WTC11 (cell line): ENCODE data around the gene TAF13. TPM values are rescaled to one million over a fixed set of nuclear protein-coding genes. Genes with fewer than 3 reads are reported as not detected.

Source experiments
- ATAC-seq: fragments of 200-7000 bp; cut with Tn5 transposase; 2 replicates; pipeline ENCODE4 v1.10.0; 2021; ENCODE audit warnings: mild to moderate bottlenecking, moderate library complexity
- CTCF ChIA-PET: fragments of 300-600 bp; sonication (Branson Sonifier 250); formaldehyde crosslinking; loops from one replicate; lab custom pipeline; 2021; ENCODE audit warnings: antibody characterized with exemption; lab: Charles Lee
- POLR2A ChIA-PET: fragments of 350-600 bp; sonication (Branson Sonifier 250); formaldehyde crosslinking; loops from one replicate; lab custom pipeline; 2021; ENCODE audit warnings: antibody characterized with exemption; lab: Charles Lee
- DNase-seq: peaks from one replicate; pipeline ENCODE4 v3.0.0; 2021; ENCODE audit warnings: low spot score
- H3K27ac Mint-ChIP-seq: 2 replicates; pipeline ENCODE4 v1.8.0; 2021; ENCODE audit warnings: mixed read lengths
- H3K27me3 Mint-ChIP-seq: 2 replicates; pipeline ENCODE4 v1.8.0; 2021; ENCODE audit warnings: low read depth, mild to moderate bottlenecking, moderate library complexity, mixed read lengths
- H3K36me3 Mint-ChIP-seq: 2 replicates; pipeline ENCODE4 v1.8.0; 2021; ENCODE audit warnings: mixed read lengths
- H3K4me1 Mint-ChIP-seq: 2 replicates; pipeline ENCODE4 v1.8.0; 2022; ENCODE audit warnings: mixed read lengths
- H3K4me3 Mint-ChIP-seq: 2 replicates; pipeline ENCODE4 v1.8.0; 2021; ENCODE audit warnings: mild to moderate bottlenecking, moderate library complexity, mixed read lengths
- H3K9me3 Mint-ChIP-seq: 2 replicates; pipeline ENCODE4 v1.8.0; 2021; ENCODE audit warnings: mixed read lengths
- CBFB ChIP-seq: sonication (generic); formaldehyde crosslinking; IDR thresholded peaks from 2 replicates; pipeline ENCODE4 v1.8.1; 2022; ENCODE audit warnings: mild to moderate bottlenecking, low read depth, missing genetic modification reagents
- EMX1 ChIP-seq: fragments of 250-450 bp; sonication (Bioruptor Pico); IDR thresholded peaks from 2 replicates; pipeline ENCODE4 v1.8.0; 2021; ENCODE audit warnings: mild to moderate bottlenecking
- HMGA2 ChIP-seq: fragments of 250-450 bp; sonication (Bioruptor Pico); IDR thresholded peaks from 2 replicates; pipeline ENCODE4 v1.4.0; 2021; ENCODE audit warnings: mild to moderate bottlenecking, moderate library complexity
- RELA ChIP-seq: sonication (generic); formaldehyde crosslinking; IDR thresholded peaks from 2 replicates; pipeline ENCODE4 v1.8.1; 2022; ENCODE audit warnings: missing genetic modification reagents, mild to moderate bottlenecking, borderline replicate concordance
- SMAD4 ChIP-seq: sonication (generic); formaldehyde crosslinking; IDR thresholded peaks from 2 replicates; pipeline ENCODE4 v1.8.0; 2022; ENCODE audit warnings: mild to moderate bottlenecking, missing genetic modification reagents
- ZNF423 ChIP-seq: fragments of 250-450 bp; sonication (Bioruptor Pico); IDR thresholded peaks from 2 replicates; pipeline ENCODE4 v2.1.2; 2022; ENCODE audit warnings: mild to moderate bottlenecking, moderate library complexity
- total RNA-seq: library from RNA; stranded (reverse); gene quantifications from 3 replicates; pipeline ENCODE4 v1.2.3, GENCODE V29; 2021
- TF ChIP-seq, protein P1 (sequence below): sonication (generic); formaldehyde crosslinking; IDR thresholded peaks from 2 replicates; pipeline ENCODE4 v1.8.0; 2023; ENCODE audit warnings: missing genetic modification reagents, mild to moderate bottlenecking, borderline replicate concordance
- TF ChIP-seq, protein P2 (sequence below): sonication (generic); formaldehyde crosslinking; IDR thresholded peaks from 2 replicates; pipeline ENCODE4 v1.8.0; 2022; ENCODE audit warnings: missing genetic modification reagents
- TF ChIP-seq, protein P3 (sequence below): fragments of 250-450 bp; sonication (Bioruptor Pico); IDR thresholded peaks from 2 replicates; pipeline ENCODE4 v1.9.0; 2021; ENCODE audit warnings: moderate library complexity, mild to moderate bottlenecking, inconsistent platforms, borderline replicate concordance
- TF ChIP-seq, protein P4 (sequence below): sonication (generic); formaldehyde crosslinking; conservative IDR thresholded peaks from 2 replicates; pipeline ENCODE4 v1.8.1; 2023; ENCODE audit warnings: mild to moderate bottlenecking, low read depth, missing genetic modification reagents, moderate library complexity
- TF ChIP-seq, protein P5 (sequence below): sonication (generic); formaldehyde crosslinking; IDR thresholded peaks from 2 replicates; pipeline ENCODE4 v1.8.1; 2022; ENCODE audit warnings: low read depth, missing genetic modification reagents, borderline replicate concordance
- TF ChIP-seq, protein P6 (sequence below): fragments of 250-450 bp; sonication (Bioruptor Pico); IDR thresholded peaks from 2 replicates; pipeline ENCODE4 v1.9.0; 2021; ENCODE audit warnings: mild to moderate bottlenecking
- TF ChIP-seq, protein P7 (sequence below): sonication (generic); formaldehyde crosslinking; IDR thresholded peaks from 2 replicates; pipeline ENCODE4 v1.8.0; 2023; ENCODE audit warnings: missing genetic modification reagents
- TF ChIP-seq, protein P8 (sequence below): fragments of 250-450 bp; sonication (Bioruptor Pico); IDR thresholded peaks from 2 replicates; pipeline ENCODE4 v1.9.0; 2021; ENCODE audit warnings: mild to moderate bottlenecking
- TF ChIP-seq, protein P9 (sequence below): sonication (generic); formaldehyde crosslinking; IDR thresholded peaks from 2 replicates; pipeline ENCODE4 v1.8.0; 2022; ENCODE audit warnings: mild to moderate bottlenecking, missing genetic modification reagents
- TF ChIP-seq, protein P10 (sequence below): sonication (generic); formaldehyde crosslinking; conservative IDR thresholded peaks from 2 replicates; pipeline ENCODE4 v1.8.1; 2022; ENCODE audit warnings: mild to moderate bottlenecking, missing genetic modification reagents

Gene TAF13
- total RNA-seq, 1 experiment from 2014 or later, result 43.0 TPM

DNA sequence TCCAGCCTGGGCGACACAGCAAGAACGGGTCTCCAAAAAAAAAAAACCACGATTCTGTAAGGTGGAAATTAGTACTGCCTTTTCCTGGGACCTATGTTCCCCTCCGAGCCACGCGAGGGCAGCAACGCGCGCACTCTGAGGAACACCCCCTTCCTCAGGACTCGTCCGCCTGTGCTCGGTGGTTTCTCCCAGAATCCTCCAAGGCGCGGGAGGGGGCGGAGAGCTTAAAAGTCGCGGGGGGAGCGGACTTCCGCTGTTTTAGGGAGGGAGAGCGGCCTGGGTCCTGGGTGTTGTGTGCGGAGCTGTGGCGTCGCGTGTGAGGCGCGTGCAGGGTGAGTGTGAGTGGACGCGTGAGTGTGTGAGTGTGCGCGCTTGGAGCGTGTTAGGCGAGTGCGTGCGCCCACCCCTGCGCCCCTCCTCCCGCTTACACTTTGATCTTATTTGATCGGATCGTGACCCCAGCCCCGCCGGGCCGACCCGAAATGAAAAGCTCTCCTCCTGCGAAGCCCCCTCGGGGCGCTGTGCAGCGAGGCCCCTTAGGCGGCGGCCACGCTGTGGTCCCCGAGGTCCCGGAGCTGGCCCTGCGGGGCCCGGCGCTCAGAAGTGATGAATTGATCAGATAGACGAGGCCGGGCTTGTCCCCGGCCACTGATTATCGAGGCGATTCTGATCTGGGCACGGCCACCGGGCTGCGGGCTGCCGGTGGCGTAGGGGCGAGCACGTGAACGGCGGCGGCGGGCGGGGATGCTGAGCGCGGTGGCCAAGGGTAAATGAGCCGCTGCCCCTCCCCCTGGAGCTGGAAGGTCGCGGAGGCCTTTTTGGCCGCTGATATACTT lies 24.4 kb upstream of the TAF13 start (continued):
- TF ChIP-seq, protein P1, sequence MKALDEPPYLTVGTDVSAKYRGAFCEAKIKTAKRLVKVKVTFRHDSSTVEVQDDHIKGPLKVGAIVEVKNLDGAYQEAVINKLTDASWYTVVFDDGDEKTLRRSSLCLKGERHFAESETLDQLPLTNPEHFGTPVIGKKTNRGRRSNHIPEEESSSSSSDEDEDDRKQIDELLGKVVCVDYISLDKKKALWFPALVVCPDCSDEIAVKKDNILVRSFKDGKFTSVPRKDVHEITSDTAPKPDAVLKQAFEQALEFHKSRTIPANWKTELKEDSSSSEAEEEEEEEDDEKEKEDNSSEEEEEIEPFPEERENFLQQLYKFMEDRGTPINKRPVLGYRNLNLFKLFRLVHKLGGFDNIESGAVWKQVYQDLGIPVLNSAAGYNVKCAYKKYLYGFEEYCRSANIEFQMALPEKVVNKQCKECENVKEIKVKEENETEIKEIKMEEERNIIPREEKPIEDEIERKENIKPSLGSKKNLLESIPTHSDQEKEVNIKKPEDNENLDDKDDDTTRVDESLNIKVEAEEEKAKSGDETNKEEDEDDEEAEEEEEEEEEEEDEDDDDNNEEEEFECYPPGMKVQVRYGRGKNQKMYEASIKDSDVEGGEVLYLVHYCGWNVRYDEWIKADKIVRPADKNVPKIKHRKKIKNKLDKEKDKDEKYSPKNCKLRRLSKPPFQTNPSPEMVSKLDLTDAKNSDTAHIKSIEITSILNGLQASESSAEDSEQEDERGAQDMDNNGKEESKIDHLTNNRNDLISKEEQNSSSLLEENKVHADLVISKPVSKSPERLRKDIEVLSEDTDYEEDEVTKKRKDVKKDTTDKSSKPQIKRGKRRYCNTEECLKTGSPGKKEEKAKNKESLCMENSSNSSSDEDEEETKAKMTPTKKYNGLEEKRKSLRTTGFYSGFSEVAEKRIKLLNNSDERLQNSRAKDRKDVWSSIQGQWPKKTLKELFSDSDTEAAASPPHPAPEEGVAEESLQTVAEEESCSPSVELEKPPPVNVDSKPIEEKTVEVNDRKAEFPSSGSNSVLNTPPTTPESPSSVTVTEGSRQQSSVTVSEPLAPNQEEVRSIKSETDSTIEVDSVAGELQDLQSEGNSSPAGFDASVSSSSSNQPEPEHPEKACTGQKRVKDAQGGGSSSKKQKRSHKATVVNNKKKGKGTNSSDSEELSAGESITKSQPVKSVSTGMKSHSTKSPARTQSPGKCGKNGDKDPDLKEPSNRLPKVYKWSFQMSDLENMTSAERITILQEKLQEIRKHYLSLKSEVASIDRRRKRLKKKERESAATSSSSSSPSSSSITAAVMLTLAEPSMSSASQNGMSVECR (CRISPR knock-in tag), result peak; percentile 87; the same call in 1 of the 2 replicates
- TF ChIP-seq, protein P2, sequence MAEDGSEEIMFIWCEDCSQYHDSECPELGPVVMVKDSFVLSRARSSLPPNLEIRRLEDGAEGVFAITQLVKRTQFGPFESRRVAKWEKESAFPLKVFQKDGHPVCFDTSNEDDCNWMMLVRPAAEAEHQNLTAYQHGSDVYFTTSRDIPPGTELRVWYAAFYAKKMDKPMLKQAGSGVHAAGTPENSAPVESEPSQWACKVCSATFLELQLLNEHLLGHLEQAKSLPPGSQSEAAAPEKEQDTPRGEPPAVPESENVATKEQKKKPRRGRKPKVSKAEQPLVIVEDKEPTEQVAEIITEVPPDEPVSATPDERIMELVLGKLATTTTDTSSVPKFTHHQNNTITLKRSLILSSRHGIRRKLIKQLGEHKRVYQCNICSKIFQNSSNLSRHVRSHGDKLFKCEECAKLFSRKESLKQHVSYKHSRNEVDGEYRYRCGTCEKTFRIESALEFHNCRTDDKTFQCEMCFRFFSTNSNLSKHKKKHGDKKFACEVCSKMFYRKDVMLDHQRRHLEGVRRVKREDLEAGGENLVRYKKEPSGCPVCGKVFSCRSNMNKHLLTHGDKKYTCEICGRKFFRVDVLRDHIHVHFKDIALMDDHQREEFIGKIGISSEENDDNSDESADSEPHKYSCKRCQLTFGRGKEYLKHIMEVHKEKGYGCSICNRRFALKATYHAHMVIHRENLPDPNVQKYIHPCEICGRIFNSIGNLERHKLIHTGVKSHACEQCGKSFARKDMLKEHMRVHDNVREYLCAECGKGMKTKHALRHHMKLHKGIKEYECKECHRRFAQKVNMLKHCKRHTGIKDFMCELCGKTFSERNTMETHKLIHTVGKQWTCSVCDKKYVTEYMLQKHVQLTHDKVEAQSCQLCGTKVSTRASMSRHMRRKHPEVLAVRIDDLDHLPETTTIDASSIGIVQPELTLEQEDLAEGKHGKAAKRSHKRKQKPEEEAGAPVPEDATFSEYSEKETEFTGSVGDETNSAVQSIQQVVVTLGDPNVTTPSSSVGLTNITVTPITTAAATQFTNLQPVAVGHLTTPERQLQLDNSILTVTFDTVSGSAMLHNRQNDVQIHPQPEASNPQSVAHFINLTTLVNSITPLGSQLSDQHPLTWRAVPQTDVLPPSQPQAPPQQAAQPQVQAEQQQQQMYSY (CRISPR knock-in tag), result peak; percentile 52; the same call in 1 of the 2 replicates
- TF ChIP-seq, protein P3, sequence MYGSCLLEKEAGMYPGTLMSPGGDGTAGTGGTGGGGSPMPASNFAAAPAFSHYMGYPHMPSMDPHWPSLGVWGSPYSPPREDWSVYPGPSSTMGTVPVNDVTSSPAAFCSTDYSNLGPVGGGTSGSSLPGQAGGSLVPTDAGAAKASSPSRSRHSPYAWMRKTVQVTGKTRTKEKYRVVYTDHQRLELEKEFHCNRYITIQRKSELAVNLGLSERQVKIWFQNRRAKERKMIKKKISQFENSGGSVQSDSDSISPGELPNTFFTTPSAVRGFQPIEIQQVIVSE (CRISPR knock-in tag), result no peak
- TF ChIP-seq SMAD4 (no peak), ZNF423 (no peak), CBFB (no peak)
- TF ChIP-seq, protein P4, sequence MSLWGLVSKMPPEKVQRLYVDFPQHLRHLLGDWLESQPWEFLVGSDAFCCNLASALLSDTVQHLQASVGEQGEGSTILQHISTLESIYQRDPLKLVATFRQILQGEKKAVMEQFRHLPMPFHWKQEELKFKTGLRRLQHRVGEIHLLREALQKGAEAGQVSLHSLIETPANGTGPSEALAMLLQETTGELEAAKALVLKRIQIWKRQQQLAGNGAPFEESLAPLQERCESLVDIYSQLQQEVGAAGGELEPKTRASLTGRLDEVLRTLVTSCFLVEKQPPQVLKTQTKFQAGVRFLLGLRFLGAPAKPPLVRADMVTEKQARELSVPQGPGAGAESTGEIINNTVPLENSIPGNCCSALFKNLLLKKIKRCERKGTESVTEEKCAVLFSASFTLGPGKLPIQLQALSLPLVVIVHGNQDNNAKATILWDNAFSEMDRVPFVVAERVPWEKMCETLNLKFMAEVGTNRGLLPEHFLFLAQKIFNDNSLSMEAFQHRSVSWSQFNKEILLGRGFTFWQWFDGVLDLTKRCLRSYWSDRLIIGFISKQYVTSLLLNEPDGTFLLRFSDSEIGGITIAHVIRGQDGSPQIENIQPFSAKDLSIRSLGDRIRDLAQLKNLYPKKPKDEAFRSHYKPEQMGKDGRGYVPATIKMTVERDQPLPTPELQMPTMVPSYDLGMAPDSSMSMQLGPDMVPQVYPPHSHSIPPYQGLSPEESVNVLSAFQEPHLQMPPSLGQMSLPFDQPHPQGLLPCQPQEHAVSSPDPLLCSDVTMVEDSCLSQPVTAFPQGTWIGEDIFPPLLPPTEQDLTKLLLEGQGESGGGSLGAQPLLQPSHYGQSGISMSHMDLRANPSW (CRISPR knock-in tag), result no peak
- TF ChIP-seq, all 79 proteins: peak for 41

DNA sequence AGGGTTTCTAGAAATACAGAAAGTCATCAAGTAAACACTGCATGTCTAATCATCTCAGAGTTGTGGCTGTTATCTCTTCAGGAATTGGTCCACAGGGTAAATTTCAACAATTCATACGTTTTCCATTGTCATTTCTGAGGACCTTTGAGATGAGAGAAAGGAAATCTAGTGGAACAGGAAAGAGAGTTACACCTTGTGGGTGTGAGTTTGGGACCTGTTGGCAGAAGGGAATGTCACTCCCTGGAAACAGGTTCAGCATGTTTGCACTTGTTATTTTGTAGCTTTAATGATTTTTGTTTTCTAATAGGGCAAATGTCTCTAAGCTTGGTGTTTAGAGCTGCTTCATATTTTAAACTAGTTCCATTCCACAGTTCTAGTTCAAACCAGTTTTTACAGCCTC lies 20.3 kb upstream of the TAF13 start:
- DNase-seq (no peak), ATAC-seq (no peak)
- Mint-ChIP-seq H3K27me3 (no peaks in the 10 kb centered on the region; the same call in 1 of the 2 replicates), H3K4me1 (peaks cover 13% of the 10 kb centered on the region), H3K36me3 (peaks cover 16% of the 10 kb centered on the region), H3K9me3 (no peaks in the 10 kb centered on the region), H3K27ac (no peak overlapping the region), H3K4me3 (no peak overlapping the region)
- CTCF ChIA-PET, result no interaction called here
- POLR2A ChIA-PET, result no interaction called here
- TF ChIP-seq RELA (CRISPR knock-in tag) (no peak), EMX1 (CRISPR knock-in tag) (no peak), HMGA2 (CRISPR knock-in tag) (no peak)
- TF ChIP-seq, protein P5, sequence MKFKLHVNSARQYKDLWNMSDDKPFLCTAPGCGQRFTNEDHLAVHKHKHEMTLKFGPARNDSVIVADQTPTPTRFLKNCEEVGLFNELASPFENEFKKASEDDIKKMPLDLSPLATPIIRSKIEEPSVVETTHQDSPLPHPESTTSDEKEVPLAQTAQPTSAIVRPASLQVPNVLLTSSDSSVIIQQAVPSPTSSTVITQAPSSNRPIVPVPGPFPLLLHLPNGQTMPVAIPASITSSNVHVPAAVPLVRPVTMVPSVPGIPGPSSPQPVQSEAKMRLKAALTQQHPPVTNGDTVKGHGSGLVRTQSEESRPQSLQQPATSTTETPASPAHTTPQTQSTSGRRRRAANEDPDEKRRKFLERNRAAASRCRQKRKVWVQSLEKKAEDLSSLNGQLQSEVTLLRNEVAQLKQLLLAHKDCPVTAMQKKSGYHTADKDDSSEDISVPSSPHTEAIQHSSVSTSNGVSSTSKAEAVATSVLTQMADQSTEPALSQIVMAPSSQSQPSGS (CRISPR knock-in tag), result no peak
- TF ChIP-seq, protein P6, sequence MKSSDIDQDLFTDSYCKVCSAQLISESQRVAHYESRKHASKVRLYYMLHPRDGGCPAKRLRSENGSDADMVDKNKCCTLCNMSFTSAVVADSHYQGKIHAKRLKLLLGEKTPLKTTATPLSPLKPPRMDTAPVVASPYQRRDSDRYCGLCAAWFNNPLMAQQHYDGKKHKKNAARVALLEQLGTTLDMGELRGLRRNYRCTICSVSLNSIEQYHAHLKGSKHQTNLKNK (CRISPR knock-in tag), result no peak
- TF ChIP-seq, protein P7, sequence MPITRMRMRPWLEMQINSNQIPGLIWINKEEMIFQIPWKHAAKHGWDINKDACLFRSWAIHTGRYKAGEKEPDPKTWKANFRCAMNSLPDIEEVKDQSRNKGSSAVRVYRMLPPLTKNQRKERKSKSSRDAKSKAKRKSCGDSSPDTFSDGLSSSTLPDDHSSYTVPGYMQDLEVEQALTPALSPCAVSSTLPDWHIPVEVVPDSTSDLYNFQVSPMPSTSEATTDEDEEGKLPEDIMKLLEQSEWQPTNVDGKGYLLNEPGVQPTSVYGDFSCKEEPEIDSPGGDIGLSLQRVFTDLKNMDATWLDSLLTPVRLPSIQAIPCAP (CRISPR knock-in tag), result no peak
- TF ChIP-seq, protein P8, sequence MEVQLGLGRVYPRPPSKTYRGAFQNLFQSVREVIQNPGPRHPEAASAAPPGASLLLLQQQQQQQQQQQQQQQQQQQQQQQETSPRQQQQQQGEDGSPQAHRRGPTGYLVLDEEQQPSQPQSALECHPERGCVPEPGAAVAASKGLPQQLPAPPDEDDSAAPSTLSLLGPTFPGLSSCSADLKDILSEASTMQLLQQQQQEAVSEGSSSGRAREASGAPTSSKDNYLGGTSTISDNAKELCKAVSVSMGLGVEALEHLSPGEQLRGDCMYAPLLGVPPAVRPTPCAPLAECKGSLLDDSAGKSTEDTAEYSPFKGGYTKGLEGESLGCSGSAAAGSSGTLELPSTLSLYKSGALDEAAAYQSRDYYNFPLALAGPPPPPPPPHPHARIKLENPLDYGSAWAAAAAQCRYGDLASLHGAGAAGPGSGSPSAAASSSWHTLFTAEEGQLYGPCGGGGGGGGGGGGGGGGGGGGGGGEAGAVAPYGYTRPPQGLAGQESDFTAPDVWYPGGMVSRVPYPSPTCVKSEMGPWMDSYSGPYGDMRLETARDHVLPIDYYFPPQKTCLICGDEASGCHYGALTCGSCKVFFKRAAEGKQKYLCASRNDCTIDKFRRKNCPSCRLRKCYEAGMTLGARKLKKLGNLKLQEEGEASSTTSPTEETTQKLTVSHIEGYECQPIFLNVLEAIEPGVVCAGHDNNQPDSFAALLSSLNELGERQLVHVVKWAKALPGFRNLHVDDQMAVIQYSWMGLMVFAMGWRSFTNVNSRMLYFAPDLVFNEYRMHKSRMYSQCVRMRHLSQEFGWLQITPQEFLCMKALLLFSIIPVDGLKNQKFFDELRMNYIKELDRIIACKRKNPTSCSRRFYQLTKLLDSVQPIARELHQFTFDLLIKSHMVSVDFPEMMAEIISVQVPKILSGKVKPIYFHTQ (CRISPR knock-in tag), result no peak
- TF ChIP-seq, protein P9, sequence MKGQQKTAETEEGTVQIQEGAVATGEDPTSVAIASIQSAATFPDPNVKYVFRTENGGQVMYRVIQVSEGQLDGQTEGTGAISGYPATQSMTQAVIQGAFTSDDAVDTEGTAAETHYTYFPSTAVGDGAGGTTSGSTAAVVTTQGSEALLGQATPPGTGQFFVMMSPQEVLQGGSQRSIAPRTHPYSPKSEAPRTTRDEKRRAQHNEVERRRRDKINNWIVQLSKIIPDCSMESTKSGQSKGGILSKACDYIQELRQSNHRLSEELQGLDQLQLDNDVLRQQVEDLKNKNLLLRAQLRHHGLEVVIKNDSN (CRISPR knock-in tag), result no peak
- TF ChIP-seq, protein P10, sequence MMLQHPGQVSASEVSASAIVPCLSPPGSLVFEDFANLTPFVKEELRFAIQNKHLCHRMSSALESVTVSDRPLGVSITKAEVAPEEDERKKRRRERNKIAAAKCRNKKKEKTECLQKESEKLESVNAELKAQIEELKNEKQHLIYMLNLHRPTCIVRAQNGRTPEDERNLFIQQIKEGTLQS, result no peak
